GM19043 (cell line): ENCODE results near the gene DYNC1I1.
"Not testable (repeated sequence)": the region's sequence is repeated elsewhere in the genome, so short reads cannot be mapped to it uniquely, and the experiment has no call there.

ENCODE experiments used
- ATAC-seq: cut with Tn5 transposase; IDR thresholded peaks from one replicate; pipeline ENCODE4 v1.9.1; 2021; ENCODE audit warnings: low read depth; ENCODE audit not compliant: unreplicated experiment

The DYNC1I1 gene

GRCh38 chr7:95901006-95901405 is 128.7 kb downstream of the DYNC1I1 start:
- ATAC-seq: no peak

- ATAC-seq: no peak
Observed at GRCh38 chr7:95904099-95904498, 131.7 kb downstream of the DYNC1I1 start.

GRCh38 chr7:95905167-95905566 is 132.8 kb downstream of the DYNC1I1 start:
- no peak for ATAC-seq

- no peak for ATAC-seq
Observed at GRCh38 chr7:95906851-95907250, 134.5 kb downstream of the DYNC1I1 start.

- ATAC-seq: no peak
Observed at GRCh38 chr7:95907337-95907736, 135.0 kb downstream of the DYNC1I1 start.

- ATAC-seq: no peak
Observed at GRCh38 chr7:95908499-95908898, 136.1 kb downstream of the DYNC1I1 start.

- ATAC-seq: no peak
Observed at GRCh38 chr7:95910341-95910740, 138.0 kb downstream of the DYNC1I1 start.

- ATAC-seq: no peak
Observed at GRCh38 chr7:95915731-95916130, 143.4 kb downstream of the DYNC1I1 start.

- ATAC-seq: peak; percentile 75
Observed at GRCh38 chr7:95916573-95917297, 144.4 kb downstream of the DYNC1I1 start.

- no peak for ATAC-seq
Observed at GRCh38 chr7:95917634-95918033, 145.3 kb downstream of the DYNC1I1 start.

GRCh38 chr7:95919556-95919955 is 147.2 kb downstream of the DYNC1I1 start:
- no peak for ATAC-seq

- ATAC-seq: no peak
Observed at GRCh38 chr7:95921543-95921942, 149.2 kb downstream of the DYNC1I1 start.

- no peak for ATAC-seq
Observed at GRCh38 chr7:95922191-95922590, 149.8 kb downstream of the DYNC1I1 start.

- ATAC-seq: no peak
Observed at GRCh38 chr7:95925236-95925635, 152.9 kb downstream of the DYNC1I1 start.

- no peak for ATAC-seq
Observed at GRCh38 chr7:95925971-95926370, 153.6 kb downstream of the DYNC1I1 start.

GRCh38 chr7:95927756-95928155 is 155.4 kb downstream of the DYNC1I1 start:
- ATAC-seq: no peak

- no peak for ATAC-seq
Observed at GRCh38 chr7:95929710-95930280, 157.4 kb downstream of the DYNC1I1 start.

- no peak for ATAC-seq
Observed at GRCh38 chr7:95931460-95932232, 159.3 kb downstream of the DYNC1I1 start.

- no peak for ATAC-seq
Observed at GRCh38 chr7:95933618-95934017, 161.3 kb downstream of the DYNC1I1 start.

GRCh38 chr7:95944867-95945266 is 172.5 kb downstream of the DYNC1I1 start:
- not testable (repeated sequence) for ATAC-seq

GRCh38 chr7:95950698-95951097 is 178.3 kb downstream of the DYNC1I1 start:
- no peak for ATAC-seq

GRCh38 chr7:95951531-95951930 is 179.2 kb downstream of the DYNC1I1 start:
- ATAC-seq: no peak
